DMS 273 (cell line): ENCODE results near the gene KRTAP9-8.
"Not testable (repeated sequence)": the region's sequence is repeated elsewhere in the genome, so short reads cannot be mapped to it uniquely, and the experiment has no call there.

Experiments used
- DNase-seq: peaks from one replicate; lab custom pipeline; 2025; ENCODE audit not compliant: unreplicated experiment; lab: John Stamatoyannopoulos, UW

Gene KRTAP9-8

GRCh38 chr17:41237949-41238437 is at the start of gene KRTAP9-8:
Gene KRTAP9-8 (plus strand): TSS chr17:41237999. CDS start chr17:41238052, 53 bp downstream.
- DNase-seq, result not testable (repeated sequence)

- DNase-seq, result not testable (repeated sequence)
Measured at GRCh38 chr17:41189837-41190318, 47.9 kb upstream of the KRTAP9-8 start, which contains the start of gene KRTAP9-1. Gene KRTAP9-1 (plus strand): TSS chr17:41189887. CDS start chr17:41189887, 0 bp downstream.

- no peak for DNase-seq
Measured at GRCh38 chr17:41190328-41190727, 47.5 kb upstream of the KRTAP9-8 start.

- no peak for DNase-seq
Measured at GRCh38 chr17:41196068-41196467, 41.7 kb upstream of the KRTAP9-8 start.

- DNase-seq, result no peak
Measured at GRCh38 chr17:41199421-41200078, 38.2 kb upstream of the KRTAP9-8 start.

GRCh38 chr17:41211845-41212466 is 25.8 kb upstream of the KRTAP9-8 start:
- DNase-seq, result peak; percentile 12

GRCh38 chr17:41212524-41213169 is 25.2 kb upstream of the KRTAP9-8 start:
- peak; percentile 71 for DNase-seq

- no peak for DNase-seq
Measured at GRCh38 chr17:41215681-41216080, 22.1 kb upstream of the KRTAP9-8 start.

- DNase-seq, result no peak
Measured at GRCh38 chr17:41223821-41224220, 14.0 kb upstream of the KRTAP9-8 start.

GRCh38 chr17:41226051-41226450 is 11.7 kb upstream of the KRTAP9-8 start:
- DNase-seq, result no peak

GRCh38 chr17:41226598-41227095 is 11.2 kb upstream of the KRTAP9-8 start, which contains the start of gene KRTAP9-2:
Gene KRTAP9-2 (plus strand): TSS chr17:41226648. CDS start chr17:41226655, 7 bp downstream.
- not testable (repeated sequence) for DNase-seq

- no peak for DNase-seq
Measured at GRCh38 chr17:41230094-41230493, 7.7 kb upstream of the KRTAP9-8 start.

- DNase-seq, result no peak
Measured at GRCh38 chr17:41231731-41232130, 6.1 kb upstream of the KRTAP9-8 start.

GRCh38 chr17:41232399-41233105 is 5.2 kb upstream of the KRTAP9-8 start, which contains the start of gene KRTAP9-3:
Gene KRTAP9-3 (plus strand): TSS chr17:41232449. CDS start chr17:41232502, 53 bp downstream.
- DNase-seq, result peak; percentile 15

GRCh38 chr17:41237116-41237515 is 683 bp upstream of the KRTAP9-8 start:
- not testable (repeated sequence) for DNase-seq

- not testable (repeated sequence) for DNase-seq
Measured at GRCh38 chr17:41246995-41247787, 9.4 kb downstream of the KRTAP9-8 start.

- DNase-seq, result not testable (repeated sequence)
Measured at GRCh38 chr17:41249637-41250240, 11.9 kb downstream of the KRTAP9-8 start, which contains the start of gene KRTAP9-4. Gene KRTAP9-4 (plus strand): TSS chr17:41249687. CDS start chr17:41249721, 34 bp downstream.

GRCh38 chr17:41251261-41251660 is 13.5 kb downstream of the KRTAP9-8 start:
- no peak for DNase-seq

- no peak for DNase-seq
Measured at GRCh38 chr17:41254861-41255260, 17.1 kb downstream of the KRTAP9-8 start.
